ENCODE measurements around the gene TSPAN12.
"Not testable (repeated sequence)": the region's sequence is repeated elsewhere in the genome, so short reads cannot be mapped to it uniquely, and the experiment has no call there.

Gene TSPAN12

GRCh38 chr7:120857588-120858573 lies at the start of gene TSPAN12:
TSS of gene TSPAN12 (minus strand) at chr7:120858144. CDS start at chr7:120856763, 1,381 bp downstream.
- DNase-seq = no peak

- DNase-seq = no peak
Observed at GRCh38 chr7:120898715-120899499, 41.0 kb upstream of the TSPAN12 start.

- DNase-seq = not testable (repeated sequence)
Observed at GRCh38 chr7:120895253-120895652, 37.3 kb upstream of the TSPAN12 start.

- not testable (repeated sequence) for DNase-seq
Observed at GRCh38 chr7:120885602-120886001, 27.7 kb upstream of the TSPAN12 start.

- no peak for DNase-seq
Observed at GRCh38 chr7:120877701-120878100, 19.8 kb upstream of the TSPAN12 start.

- no peak for DNase-seq
Observed at GRCh38 chr7:120876922-120877321, 19.0 kb upstream of the TSPAN12 start.

- no peak for DNase-seq
Observed at GRCh38 chr7:120874722-120875121, 16.8 kb upstream of the TSPAN12 start.

- no peak for DNase-seq
Observed at GRCh38 chr7:120874016-120874415, 16.1 kb upstream of the TSPAN12 start.

DNA sequence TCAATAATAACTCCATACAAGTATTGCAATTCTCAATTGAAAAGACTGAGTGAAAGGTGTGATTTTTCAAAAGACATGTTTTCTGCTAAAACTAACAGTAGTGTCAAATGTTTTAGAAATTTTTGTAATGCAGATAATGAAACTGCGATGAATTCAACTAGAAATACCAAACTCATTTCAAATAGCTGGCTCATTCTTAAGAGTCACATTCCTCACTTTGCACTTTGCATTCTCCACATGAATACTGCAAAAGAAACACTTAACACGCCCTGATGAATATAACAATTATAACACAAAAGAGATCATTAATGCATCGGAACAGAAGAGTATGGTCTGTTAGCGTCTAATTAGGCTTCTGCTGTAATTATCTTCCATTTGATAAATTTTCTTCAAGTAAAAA lies 15.5 kb upstream of the TSPAN12 start:
- DNase-seq = no peak

DNA sequence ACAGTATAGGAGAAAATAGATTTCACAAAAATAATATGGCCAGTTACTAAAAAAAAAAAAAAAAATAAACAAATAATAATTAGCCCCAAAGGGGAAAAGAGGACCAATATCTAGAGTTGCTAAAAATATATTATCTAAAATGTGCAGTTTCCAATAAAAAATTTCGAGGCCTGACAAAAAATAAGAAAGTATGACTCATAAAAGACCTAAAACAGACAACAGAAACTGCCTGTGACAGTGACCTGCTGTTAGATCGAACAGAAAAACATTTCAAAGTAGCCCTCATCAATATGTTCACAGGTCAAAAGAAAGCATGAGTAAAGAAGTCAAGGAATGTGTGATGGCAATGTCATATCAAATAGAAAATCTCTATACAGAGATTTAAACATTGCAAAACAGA lies 11.8 kb upstream of the TSPAN12 start:
- DNase-seq = no peak

DNA sequence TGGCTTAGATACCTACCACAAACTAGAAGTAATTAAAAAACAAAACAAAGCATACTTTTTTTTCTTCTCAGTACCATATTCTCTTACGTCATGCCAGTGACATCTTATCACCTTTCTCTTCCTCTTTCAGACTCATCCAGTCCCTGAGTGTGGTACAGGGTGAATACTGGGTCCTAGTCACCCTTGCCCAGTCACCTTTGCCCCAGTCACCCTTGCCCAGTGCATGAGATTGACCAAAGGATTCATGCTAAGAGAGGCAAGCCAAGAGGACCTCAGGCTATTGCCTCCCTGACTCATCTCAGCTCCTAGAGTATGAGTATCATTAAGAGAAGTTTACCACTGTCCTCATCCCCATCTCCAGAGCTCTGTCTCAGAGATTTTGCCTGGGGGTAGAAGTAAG lies 10.0 kb upstream of the TSPAN12 start:
- no peak for DNase-seq

DNA sequence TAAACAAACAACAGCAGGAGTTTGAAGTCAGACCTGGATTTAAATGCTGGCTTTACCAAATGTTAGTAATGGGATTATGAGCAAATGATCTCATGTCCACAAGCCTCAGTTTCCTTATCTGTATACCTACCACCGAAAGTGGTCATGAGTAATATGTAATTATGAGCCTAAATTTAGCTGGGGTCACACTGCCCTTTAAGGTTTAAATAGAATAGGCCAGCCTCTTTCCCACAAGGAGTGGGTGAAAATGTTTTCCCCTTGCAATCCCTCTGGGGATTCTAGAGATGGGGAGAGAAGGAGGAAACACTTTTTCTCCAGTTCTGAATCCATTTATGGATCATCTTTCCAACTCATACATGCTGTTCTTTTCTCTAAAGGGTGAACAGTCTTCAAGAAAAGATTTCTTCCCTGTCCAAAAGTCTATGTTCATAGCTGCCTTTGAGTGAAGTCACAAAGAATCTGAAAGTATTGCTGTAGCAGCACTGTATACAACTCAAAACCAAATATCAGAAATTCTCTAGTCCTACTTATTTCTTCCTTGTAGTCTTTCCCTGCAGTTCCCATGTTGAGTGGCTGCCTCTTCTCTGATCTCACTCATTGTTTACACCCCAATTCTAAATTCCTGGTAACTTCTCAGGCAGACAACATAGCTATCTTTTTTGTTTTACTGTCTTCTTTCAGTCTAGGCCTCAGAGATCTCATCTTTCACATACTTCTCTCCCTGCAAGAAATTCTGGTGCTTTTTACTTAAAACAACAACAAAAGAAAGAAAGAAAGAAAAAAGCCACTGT lies 7.4 kb upstream of the TSPAN12 start:
- DNase-seq = no peak

DNA sequence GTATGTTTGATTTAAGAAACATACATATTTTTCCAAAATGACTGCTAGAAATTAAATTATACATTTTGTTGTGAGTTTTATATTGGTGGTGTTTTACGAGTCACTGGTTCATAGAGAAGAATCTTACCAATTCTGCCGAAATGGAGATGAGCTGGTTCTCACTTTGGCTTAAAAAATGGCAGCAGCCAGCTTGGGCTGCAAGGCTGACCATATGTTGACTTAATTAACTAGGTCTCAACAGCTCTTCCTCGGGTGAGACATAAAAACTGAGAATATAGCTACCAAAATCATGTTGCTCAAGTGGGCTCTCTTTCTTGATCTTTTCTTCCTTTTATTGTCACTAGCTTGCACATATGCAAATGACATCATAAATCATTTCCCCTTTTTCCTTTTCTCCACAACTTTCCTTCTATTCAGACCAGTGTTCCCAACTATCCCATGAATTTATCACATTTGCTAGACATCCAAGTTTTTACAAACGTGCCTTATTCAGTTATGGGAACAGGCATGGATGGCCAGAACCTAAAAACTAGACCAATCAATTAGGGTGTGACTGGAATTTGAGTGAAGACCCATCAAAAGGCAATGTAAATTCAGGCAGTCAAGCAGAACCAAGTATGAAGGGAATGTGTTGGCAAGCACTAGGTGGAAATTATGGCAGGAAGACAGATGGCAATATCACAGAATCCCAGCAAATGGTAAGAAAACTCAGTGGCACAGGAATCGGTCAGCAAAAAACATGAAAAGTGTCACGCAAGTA lies 6.4 kb upstream of the TSPAN12 start:
- no peak for DNase-seq

GRCh38 chr7:120862987-120863590 lies 5.1 kb upstream of the TSPAN12 start:
- DNase-seq = no peak

GRCh38 chr7:120860156-120860555 lies 2.2 kb upstream of the TSPAN12 start:
- no peak for DNase-seq

DNA sequence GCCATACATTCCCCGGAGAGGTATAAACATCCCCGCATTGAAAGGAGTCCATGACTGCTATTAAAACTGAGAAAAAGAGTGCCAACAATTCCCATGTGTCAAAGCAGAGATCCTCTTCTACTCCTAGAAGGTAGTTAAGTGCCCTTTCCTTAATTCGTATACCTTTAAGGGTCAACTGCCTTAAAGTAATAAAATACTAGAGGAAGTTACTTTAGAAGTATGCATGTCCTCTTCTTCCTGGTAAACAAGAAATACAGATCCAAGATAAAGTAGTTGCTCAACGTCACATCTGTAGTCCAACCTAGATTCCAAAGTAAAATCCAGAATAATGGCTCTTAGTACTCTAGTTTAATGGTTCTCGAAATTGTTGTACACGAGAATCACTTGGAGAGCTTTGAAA lies 1.5 kb upstream of the TSPAN12 start:
- no peak for DNase-seq

DNA sequence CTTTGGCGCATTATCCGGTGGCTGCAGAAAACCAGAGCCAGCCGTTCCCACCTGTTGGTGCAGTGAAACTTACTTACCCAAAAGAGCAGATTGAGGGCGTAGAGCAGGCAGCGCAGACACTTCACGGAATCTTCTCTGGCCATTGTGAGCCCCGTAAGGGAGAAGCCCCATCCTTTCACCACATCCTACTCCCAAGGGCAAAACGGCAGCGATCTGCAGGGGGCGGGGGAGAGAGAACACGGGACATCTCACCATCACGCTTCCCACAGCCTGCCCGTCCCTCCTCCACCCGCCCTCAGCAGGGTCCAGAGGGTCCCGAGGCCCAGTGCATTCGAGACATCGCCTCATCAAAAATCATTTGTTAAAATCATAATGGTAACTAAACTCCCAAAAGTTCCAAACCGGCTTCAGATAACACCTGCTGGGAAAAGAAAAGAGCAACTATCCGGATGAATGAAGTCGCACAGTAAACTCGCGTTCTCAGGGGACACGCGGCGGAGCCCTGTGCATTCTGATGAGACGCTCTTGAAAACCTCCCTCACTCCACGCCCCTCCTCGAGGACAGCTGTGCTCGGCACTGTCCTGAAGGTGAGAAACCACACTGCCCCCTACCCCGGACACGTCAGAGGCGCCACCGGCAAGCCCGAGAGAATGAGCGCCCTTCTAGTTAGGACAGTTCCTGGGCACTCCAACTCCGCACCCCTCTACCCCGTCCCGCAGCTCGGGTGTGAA lies 1.2 kb downstream of the TSPAN12 start:
- DNase-seq = no peak

GRCh38 chr7:120856198-120856597 lies 1.7 kb downstream of the TSPAN12 start:
- no peak for DNase-seq

GRCh38 chr7:120852700-120853099 lies 5.2 kb downstream of the TSPAN12 start:
- no peak for DNase-seq

DNA sequence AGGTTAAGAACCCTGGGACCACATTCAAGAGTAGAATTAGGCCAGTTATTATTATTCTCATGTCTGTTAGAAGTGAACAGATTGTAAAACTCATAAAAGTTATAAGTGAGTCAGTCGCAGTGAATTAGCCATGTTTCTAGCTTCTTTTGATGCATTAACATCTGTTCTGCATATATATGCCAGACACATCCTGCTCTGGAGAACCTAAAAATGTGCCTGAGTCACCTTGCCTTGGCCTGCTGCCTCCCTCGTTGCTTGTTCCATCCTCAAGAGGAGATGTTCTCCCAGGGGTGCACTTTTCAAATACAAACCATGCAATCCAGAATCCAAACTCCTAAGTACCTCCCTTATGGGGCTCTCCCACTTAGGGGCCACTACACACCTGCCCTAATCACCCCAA lies 14.8 kb downstream of the TSPAN12 start:
- no peak for DNase-seq

DNA sequence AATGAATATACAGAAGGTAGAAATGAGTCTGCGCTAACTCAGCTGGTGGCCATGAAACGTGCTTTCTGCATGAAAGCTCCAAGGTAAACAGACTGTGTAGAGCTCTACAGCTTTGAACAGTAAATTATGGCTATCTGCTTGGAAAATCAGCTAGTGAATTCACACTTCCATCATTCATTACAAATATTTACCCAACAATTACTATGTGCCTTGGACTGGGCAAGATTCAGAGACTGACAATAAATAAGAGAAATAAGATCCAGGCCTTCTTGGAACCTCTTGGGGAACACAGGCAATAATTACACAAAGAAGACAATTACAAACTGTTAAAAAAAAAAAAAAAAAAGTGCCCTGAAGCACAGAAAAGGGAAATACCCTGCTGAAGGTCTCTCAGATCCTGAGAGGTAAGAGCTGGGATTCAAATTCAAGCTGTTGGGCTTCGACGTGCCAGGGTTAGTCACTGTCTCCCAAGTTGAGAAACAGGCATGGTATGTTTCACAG lies 15.8 kb downstream of the TSPAN12 start:
- no peak for DNase-seq

All from GF-D8 (cell line).